AG04450 (cell line): ENCODE data around the gene PTBP1. TPM values are rescaled to one million over a fixed set of nuclear protein-coding genes. Genes with fewer than 3 reads are reported as not detected.

ENCODE experiments used
- CTCF ChIA-PET: fragments of 300-600, 350-600 bp; formaldehyde crosslinking; extraction: SDS; loops from one replicate; lab custom pipeline; 2022; ENCODE audit warnings: antibody characterized with exemption, inconsistent platforms; lab: Charles Lee
- POLR2A ChIA-PET: fragments of 350-600 bp; formaldehyde crosslinking; extraction: SDS; loops from one replicate; lab custom pipeline; 2021; ENCODE audit warnings: antibody characterized with exemption, inconsistent platforms; lab: Yijun Ruan, JAX
- DNase-seq: peaks from one replicate; pipeline ENCODE4 v3.0.0-alpha.2; 2011; ENCODE audit warnings: low read depth, low spot score
- H3K27ac ChIP-seq: one replicate; pipeline ENCODE4 v1.5.1; 2012; ENCODE audit warnings: low read depth, low read length, control low read depth
- H3K27me3 ChIP-seq: one replicate; pipeline ENCODE4 v1.6.0; 2012; ENCODE audit warnings: low read length; ENCODE audit not compliant: control insufficient read depth, insufficient read depth
- H3K4me3 ChIP-seq: 2 replicates; pipeline ENCODE4 v1.5.1; 2011; ENCODE audit warnings: mild to moderate bottlenecking, low read depth, low read length, control low read depth
- H3K9me3 ChIP-seq: 2 replicates; pipeline ENCODE4 v1.5.1; 2012; ENCODE audit warnings: low read length; ENCODE audit not compliant: control insufficient read depth, insufficient read depth
- CTCF ChIP-seq: IDR thresholded peaks from 2 replicates; pipeline ENCODE4 v1.5.1; 2011; ENCODE audit warnings: low read depth, low read length, control low read depth, inconsistent platforms
- polyA plus RNA-seq: library from polyadenylated mRNA; depleted of rRNA; stranded (reverse); fragments of >200 nt; gene quantifications from 2 replicates; pipeline ENCODE4 v1.2.3, GENCODE V29; 2011

Gene PTBP1
- polyA plus RNA-seq, 1 experiment: 141 TPM

DNA sequence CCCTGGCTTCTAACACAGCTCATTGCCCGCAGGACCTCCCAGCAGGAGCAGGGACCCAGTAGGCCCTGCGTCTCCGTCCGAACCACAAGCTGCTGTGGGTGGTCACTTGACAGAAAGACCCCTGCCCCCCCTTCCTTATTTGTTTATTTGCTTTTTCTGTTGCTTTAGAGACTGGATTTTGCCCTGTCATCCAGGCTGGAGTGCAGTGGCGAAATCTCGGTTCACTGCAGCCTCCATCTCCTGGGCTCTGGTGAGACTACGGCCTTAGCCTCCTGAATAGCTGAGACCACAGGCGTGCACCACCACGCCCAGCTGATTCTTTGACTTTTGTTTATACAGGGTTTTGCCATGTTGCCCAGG lies 7.6 kb upstream of the PTBP1 start:
- no peak overlapping the region for H3K4me3 ChIP-seq
- no peak for DNase-seq
- no peaks in the 10 kb centered on the region for H3K27me3 ChIP-seq
- TF ChIP-seq CTCF: no peak
- no peak overlapping the region for H3K27ac ChIP-seq
- H3K9me3 ChIP-seq: no peaks in the 10 kb centered on the region; the same call in 1 of the 2 replicates
- ChIA-PET CTCF (interaction anchor here (0.5 kb wide), 1 partner anchor 19 kb away, joined by 8 read pairs; no protein-coding TSS in a partner anchor), POLR2A (no interaction called here)

DNA sequence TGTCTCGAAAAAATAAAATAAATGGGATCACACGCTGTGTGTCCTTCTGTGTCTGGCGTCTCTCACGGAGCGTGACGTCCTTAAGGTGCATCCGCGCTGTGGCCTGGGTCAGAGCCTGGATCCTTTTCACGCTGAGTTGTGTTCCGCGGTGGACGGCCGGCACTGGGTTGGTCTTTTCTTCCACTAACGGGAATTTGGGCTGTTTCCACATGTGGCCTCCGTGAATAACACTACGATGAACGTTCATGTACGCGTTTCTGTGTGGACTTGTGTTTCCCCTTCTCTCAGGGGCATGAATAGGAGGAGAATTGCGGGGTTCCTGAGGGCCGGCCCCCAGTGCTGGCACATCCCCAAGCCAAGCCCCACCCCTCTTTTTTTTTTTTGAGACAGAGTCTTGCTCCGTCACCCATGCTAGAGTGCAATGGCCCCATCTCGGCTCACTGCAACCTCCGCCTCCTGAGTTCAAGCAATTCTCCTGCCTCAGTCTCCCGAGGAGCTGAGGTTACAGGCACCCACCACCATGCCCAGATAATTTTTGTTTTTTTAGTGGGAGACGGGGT lies 6.2 kb upstream of the PTBP1 start:
- H3K27ac ChIP-seq: no peak overlapping the region
- ChIA-PET CTCF (no interaction called here), POLR2A (interaction anchor here (0.6 to 0.7 kb wide), 2 partner anchors 116 to 646 kb away, joined by 4 to 5 read pairs; no protein-coding TSS in a partner anchor)
- no peak overlapping the region for H3K4me3 ChIP-seq
- no peaks in the 10 kb centered on the region; the same call in 1 of the 2 replicates for H3K9me3 ChIP-seq
- no peaks in the 10 kb centered on the region for H3K27me3 ChIP-seq
- no peak for TF ChIP-seq CTCF
- no peak for DNase-seq

GRCh38 chr19:791567-792305 lies 5.5 kb upstream of the PTBP1 start:
- no peak overlapping the region for H3K4me3 ChIP-seq
- ChIA-PET POLR2A (interaction anchor here (0.7 kb wide), 1 partner anchor 116 kb away, joined by 4 read pairs; no protein-coding TSS in a partner anchor), CTCF (no interaction called here)
- no peak for TF ChIP-seq CTCF
- no peaks in the 10 kb centered on the region for H3K27me3 ChIP-seq
- DNase-seq: no peak
- H3K9me3 ChIP-seq: no peaks in the 10 kb centered on the region; the same call in 1 of the 2 replicates
- no peak overlapping the region for H3K27ac ChIP-seq

DNA sequence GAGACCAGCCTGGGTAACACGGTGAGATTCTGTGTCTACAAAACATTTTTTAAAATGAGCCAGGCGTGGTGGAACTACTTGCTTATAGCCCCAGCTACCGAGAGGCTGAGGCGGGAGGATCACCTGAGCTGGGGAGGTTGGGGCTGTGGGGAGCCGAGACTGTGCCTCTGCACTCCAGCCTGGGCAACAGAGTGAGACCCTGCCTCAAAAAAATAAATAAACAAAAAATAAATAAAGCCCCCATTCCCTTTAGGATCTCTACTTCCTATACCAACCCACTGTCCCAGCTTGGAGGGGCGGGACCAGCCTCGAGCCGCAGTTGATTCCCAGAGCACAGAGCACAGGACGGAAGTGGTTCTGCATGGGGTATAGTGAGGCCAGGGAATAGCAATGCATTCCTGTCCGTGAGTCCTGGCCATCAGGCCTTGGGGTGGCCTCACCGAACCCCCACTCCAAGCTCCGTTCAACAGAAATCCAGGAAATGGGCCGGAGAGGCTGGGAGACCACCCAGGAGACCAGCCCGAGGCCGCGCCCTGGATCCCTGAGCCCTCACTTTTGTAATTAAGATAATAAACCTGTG lies 4.9 kb upstream of the PTBP1 start:
- ChIA-PET POLR2A (no interaction called here), CTCF (no interaction called here)
- H3K4me3 ChIP-seq: no peak overlapping the region
- H3K9me3 ChIP-seq: no peaks in the 10 kb centered on the region; the same call in 1 of the 2 replicates
- no peak for TF ChIP-seq CTCF
- no peaks in the 10 kb centered on the region for H3K27me3 ChIP-seq
- no peak for DNase-seq
- H3K27ac ChIP-seq: no peak overlapping the region

DNA sequence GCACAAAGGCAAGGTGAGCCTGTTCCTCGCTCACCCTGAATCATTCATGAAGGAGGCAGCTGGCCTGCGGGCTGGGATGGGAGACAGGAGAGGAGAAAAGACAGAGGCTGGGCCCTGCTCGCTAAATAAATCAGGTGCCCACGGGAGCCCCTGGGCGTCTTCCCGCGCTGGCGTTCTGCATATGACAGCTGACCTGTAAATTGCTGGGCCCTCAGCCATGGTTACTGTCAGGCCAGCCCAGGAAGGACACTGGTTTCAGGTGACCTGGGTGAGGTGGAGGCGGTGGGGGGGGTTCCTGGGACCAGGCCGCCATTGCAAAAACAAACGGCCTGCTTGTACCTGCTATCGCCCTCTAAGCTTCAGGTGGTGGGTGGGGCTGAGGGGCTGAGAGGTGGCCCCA lies 3.4 kb upstream of the PTBP1 start:
- H3K27me3 ChIP-seq: no peaks in the 10 kb centered on the region
- ChIA-PET CTCF (no interaction called here), POLR2A (no interaction called here)
- no peak overlapping the region for H3K4me3 ChIP-seq
- TF ChIP-seq CTCF: no peak
- H3K27ac ChIP-seq: no peak overlapping the region
- DNase-seq: no peak
- H3K9me3 ChIP-seq: no peaks in the 10 kb centered on the region; the same call in 1 of the 2 replicates
